Astrocyte of the cerebellum (primary cell): ENCODE data around the gene EXD3.
"Not testable (repeated sequence)": the region's sequence is repeated elsewhere in the genome, so short reads cannot be mapped to it uniquely, and the experiment has no call there.

ENCODE experiments used
- DNase-seq: peaks from one replicate; pipeline ENCODE4 v3.0.0-alpha.2; 2011; ENCODE audit warnings: low read depth
- H3K4me3 ChIP-seq: 2 replicates; pipeline ENCODE4 v1.5.1; 2011; ENCODE audit warnings: mild to moderate bottlenecking, low read depth, low read length, moderate library complexity
- in situ Hi-C: cut with HindIII; loops from 2 replicates; pipeline ENCODE4 v1.10.0; 2017; ENCODE audit warnings: low sequenced_read_pairs
- TF ChIP-seq, protein P1 (sequence below): IDR thresholded peaks from 2 replicates; pipeline ENCODE4 v1.5.1; 2012; ENCODE audit warnings: low read length, low read depth, moderate library complexity, mild to moderate bottlenecking; ENCODE audit errors: missing control alignments

EXD3 gene

DNA sequence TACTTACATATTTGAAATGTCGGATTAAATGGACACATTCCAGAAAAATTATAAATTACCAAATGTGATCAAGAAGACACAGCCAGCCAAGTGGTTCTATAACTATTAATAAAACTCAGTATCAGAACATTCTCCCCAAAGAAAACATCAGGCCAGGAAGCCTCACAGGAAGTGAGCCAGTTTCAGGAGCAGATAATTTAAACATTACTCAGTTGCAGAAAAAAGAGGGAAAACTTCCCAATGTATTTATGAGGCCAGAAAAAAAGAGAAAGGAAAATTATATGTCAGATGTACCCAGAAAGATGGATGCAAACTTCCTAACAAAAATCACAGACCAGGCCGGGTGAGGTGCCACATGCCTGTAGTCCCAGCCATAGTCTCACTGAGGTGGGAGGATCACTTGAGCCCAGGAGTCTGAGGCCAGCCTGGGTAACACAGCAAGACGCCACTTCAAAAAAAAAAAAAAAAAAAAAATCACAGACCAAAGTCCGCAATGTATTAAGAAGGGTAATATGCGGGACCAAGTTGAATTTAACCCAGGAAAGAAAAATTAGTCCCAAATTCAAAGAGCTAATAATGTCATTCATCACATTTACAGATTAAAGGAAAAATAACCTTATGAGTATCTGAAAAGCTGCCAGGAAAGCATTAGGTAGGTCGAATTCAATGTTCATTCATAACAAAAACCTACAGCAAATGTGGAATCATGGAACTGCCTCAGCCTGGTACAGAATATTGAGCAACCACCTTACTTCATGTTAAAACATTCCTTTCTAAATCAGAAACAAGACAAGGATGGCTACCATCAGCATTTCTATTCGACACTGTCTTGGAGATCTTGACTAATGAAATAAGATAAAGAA lies 83.7 kb downstream of the EXD3 start:
- in situ Hi-C loops = no loop called here
- no peak overlapping the region for H3K4me3 ChIP-seq
- no peak for DNase-seq
- TF ChIP-seq, protein P1, sequence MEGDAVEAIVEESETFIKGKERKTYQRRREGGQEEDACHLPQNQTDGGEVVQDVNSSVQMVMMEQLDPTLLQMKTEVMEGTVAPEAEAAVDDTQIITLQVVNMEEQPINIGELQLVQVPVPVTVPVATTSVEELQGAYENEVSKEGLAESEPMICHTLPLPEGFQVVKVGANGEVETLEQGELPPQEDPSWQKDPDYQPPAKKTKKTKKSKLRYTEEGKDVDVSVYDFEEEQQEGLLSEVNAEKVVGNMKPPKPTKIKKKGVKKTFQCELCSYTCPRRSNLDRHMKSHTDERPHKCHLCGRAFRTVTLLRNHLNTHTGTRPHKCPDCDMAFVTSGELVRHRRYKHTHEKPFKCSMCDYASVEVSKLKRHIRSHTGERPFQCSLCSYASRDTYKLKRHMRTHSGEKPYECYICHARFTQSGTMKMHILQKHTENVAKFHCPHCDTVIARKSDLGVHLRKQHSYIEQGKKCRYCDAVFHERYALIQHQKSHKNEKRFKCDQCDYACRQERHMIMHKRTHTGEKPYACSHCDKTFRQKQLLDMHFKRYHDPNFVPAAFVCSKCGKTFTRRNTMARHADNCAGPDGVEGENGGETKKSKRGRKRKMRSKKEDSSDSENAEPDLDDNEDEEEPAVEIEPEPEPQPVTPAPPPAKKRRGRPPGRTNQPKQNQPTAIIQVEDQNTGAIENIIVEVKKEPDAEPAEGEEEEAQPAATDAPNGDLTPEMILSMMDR = no peak

DNA sequence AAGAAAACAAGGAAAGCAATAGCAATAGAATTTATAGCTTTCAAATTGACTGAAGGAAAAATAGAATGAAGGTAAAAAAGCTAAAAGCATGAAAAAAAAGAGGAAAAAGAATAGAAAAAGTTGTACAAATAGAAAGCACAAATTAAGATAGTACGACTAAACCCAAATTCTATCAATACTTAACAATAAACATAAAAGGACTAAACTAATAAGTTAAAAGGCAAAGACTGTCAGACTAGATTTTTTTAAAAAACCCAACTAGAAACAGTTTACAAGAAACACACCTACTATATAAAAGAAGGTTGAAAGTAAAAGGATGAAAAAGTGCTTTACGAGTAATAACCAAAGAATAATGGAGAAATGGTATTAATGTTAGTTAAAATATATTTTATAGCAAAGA lies 86.2 kb downstream of the EXD3 start:
- TF ChIP-seq, protein P1 = no peak

DNA sequence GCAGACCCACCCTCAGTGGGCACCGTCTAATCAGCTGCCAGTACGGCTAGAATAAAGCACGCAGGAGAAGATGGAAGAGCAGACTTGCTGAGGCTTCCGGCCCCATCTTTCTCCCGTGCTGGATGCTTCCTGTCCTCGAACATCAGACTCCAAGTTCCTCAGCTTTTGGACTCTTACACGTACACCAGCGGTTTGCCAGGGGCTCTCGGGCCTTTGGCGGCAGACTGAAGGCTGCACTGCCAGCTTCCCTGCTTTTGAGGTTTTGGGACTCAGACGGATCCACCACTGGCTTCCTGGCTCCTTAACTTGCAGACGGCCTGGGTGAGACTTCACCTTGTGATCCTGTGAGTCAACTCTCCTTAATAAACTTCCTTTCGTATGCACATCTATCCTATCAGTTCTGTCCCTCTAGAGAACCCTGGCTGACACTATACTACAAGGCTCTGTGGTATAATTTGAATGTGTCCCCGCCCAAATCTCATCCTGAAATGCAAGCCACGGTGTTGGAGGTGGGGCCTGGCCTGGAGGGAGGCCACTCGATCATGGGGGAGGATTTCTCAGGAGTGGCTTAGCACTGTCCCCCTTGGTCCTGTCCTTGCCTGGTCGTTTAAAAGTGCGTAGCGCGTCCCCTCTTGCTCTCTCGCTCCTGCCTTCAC lies 89.8 kb downstream of the EXD3 start:
- TF ChIP-seq, protein P1 = no peak
- DNase-seq = no peak
- in situ Hi-C loops = no loop called here
- no peak overlapping the region for H3K4me3 ChIP-seq

More for the DNA sequence above, 86.2 kb downstream of the EXD3 start:
- no peak overlapping the region for H3K4me3 ChIP-seq
- in situ Hi-C loops = no loop called here
- no peak for DNase-seq

DNA sequence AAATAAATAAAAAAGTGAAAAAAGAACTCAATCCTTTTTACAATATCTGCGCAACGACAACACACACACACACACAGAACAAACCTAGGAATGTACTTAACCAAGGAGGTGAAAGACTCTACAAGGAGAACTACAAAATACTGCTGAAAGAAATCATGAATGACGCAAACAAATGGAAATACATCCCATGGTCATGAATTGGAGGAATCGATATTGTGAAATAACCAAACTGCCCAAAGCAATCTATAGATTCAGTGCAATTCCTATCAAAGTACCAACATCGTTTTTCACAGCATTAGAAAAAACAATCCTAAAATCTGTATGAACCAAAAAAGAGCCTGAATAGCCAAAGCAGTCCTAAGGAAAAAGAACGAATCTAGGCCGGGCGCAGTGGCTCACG lies 91.0 kb downstream of the EXD3 start:
- in situ Hi-C loops = no loop called here

DNA sequence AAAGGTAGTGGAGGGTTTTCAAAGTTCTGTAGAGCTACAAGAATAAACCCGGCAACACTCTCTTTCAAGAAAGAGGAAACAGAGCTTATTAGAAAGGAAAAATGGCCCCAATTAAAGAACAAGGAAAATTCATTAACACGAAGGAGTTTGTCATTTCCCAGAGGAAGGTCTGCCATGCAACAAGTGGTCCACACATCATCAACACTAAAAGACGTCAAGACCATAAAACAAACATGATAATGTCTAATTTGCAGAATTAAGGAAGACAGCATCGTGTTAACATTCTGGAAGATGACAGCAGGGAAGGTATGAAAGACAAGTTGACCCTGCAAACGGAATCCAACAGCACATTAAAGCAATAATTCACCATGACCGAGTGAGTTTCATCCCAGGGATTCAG lies 92.3 kb downstream of the EXD3 start:
- TF ChIP-seq, protein P1 = no peak
- in situ Hi-C loops = no loop called here
- no peak overlapping the region for H3K4me3 ChIP-seq
- no peak for DNase-seq

More for the DNA sequence above, 91.0 kb downstream of the EXD3 start:
- no peak for DNase-seq
- H3K4me3 ChIP-seq = no peak overlapping the region
- TF ChIP-seq, protein P1 = no peak

DNA sequence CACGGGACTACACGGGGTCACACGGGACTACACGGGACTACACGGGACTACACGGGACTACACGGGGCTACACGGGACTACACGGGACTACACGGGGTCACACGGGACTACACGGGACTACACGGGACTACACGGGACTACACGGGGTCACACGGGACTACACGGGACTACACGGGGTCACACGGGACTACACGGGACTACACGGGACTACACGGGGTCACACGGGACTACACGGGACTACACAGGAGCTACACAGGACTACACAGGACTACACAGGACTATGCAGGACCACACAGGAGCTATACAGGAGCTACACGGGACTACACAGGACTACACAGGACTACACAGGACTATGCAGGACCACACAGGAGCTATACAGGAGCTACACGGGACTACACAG lies 93.4 kb downstream of the EXD3 start:
- DNase-seq, in situ Hi-C loops, H3K4me3 ChIP-seq: not testable (repeated sequence)

DNA sequence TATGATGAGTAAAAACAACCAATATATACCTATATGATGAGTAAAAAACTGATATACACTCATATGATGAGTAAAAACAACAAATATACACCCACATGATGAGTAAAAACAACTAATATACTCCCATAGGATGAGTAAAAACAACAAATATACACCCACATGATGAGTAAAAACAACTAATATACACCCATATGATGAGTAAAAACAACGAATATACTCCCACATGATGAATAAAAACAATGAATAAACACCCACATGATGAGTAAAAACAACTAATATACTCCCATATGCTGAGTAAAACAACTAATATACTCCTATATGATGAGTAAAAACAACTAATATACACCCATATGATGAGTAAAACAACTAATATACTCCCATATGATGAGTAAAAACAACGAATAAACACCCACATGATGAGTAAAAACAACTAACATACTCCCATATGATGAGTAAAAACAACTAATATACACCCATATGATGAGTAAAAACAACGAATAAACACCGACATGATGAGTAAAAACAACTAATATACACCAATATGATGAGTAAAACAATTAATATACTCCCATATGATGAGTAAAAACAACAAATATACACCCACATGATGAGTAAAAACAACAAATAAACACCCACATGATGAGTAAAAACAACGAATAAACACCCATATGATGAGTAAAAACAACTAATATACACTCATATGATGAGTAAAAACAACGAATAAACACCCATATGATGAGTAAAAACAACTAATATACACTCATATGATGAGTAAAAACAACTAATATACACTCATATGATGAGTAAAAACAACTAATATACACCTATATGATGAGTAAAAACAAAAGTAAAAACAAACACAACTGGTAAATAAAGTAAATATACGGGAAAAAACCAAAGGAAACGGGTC lies 95.1 kb downstream of the EXD3 start:
- DNase-seq = not testable (repeated sequence)

More for the DNA sequence above, 95.1 kb downstream of the EXD3 start:
- H3K4me3 ChIP-seq, in situ Hi-C loops: not testable (repeated sequence)
